ENCODE results near the gene MESD.

DNA sequence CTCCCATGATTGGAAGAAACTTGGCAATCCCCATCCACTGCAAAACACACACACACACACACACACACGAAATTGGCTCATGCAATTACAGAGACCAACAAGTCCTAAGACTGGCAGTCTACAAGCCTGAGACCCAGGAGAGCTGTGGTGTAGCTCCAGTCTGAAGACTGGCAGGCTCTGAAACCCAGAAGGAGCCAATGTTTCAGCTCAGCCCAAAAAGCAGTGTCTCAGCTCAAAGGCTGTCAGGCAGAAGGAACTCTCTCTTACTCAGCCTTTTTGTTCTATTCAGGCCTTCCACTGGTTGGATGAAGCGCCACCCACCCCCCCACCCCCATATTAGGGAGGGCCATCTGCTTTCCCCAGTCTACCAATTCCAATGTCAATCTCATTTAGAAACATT is 32.1 kb downstream of the MESD start:
- TF ChIP-seq, protein P1, sequence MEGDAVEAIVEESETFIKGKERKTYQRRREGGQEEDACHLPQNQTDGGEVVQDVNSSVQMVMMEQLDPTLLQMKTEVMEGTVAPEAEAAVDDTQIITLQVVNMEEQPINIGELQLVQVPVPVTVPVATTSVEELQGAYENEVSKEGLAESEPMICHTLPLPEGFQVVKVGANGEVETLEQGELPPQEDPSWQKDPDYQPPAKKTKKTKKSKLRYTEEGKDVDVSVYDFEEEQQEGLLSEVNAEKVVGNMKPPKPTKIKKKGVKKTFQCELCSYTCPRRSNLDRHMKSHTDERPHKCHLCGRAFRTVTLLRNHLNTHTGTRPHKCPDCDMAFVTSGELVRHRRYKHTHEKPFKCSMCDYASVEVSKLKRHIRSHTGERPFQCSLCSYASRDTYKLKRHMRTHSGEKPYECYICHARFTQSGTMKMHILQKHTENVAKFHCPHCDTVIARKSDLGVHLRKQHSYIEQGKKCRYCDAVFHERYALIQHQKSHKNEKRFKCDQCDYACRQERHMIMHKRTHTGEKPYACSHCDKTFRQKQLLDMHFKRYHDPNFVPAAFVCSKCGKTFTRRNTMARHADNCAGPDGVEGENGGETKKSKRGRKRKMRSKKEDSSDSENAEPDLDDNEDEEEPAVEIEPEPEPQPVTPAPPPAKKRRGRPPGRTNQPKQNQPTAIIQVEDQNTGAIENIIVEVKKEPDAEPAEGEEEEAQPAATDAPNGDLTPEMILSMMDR (IDR thresholded peaks at IDR 0.05; ENCODE audit: low read depth, low read length), result no peak
- no peak for TF ChIP-seq EZH2phosphoT487 (IDR thresholded peaks at IDR 0.05; ENCODE audit: low read depth)
